GM10847 (cell line): ENCODE data around the gene PCK1.

Source experiments
- POLR2A ChIP-seq: IDR thresholded peaks from 2 replicates; pipeline ENCODE4 v1.6.1; 2011; ENCODE audit not compliant: insufficient read length; ENCODE audit errors: extremely low read depth

The PCK1 gene

GRCh38 chr20:57576617-57577550 is 16.0 kb downstream of the PCK1 start:
- no peak for TF ChIP-seq POLR2A

DNA sequence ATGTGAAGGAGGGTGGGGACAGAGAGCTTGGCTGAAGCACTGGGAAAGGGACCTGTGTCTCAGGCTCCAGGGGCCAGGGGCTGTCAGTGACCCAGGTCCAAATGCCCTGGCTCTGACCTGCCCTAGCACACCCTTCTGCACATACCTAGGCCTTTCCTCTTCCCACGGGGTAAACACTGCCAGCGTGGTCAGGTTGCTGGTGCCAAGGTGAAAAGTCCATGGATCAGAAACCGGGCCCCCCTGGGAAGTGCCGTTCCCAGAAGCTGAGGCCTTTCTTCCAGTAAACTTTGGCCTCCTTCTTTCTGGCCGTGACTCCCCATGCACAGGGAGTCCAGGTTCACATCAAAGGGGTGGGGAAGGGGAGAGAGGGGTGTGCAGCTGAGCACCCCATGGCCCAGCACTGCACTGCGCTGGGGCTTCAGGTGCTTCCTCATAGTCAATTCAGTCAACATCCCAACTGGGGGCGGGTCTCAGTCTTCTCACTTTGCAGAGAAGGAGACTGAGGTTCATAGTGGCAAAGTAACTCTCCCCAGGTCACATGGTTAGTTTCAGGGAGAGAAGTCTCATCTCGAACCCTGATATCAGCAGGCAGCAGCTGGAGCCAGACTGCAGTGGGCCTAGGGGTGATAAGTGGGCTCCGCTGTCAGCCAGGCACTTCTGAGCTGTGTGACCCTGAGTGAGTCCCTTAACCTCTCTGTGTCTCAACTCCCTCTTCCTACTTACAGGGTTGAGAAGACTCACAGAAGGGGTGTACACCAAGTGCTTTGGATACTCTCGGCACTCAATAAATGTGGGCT is 17.0 kb downstream of the PCK1 start:
- TF ChIP-seq POLR2A = no peak

GRCh38 chr20:57578476-57579165 is 17.7 kb downstream of the PCK1 start:
- no peak for TF ChIP-seq POLR2A

GRCh38 chr20:57579331-57579897 is 18.5 kb downstream of the PCK1 start:
- TF ChIP-seq POLR2A = no peak

- TF ChIP-seq POLR2A = no peak
Observed at GRCh38 chr20:57579898-57580447, 19.1 kb downstream of the PCK1 start.

GRCh38 chr20:57580478-57581201 is 19.7 kb downstream of the PCK1 start:
- TF ChIP-seq POLR2A = no peak

GRCh38 chr20:57581202-57582028 is 20.5 kb downstream of the PCK1 start:
- no peak for TF ChIP-seq POLR2A

GRCh38 chr20:57582029-57582378 is 21.1 kb downstream of the PCK1 start:
- no peak for TF ChIP-seq POLR2A

- no peak for TF ChIP-seq POLR2A
Observed at GRCh38 chr20:57582432-57583288, 21.8 kb downstream of the PCK1 start.

- no peak for TF ChIP-seq POLR2A
Observed at GRCh38 chr20:57583289-57584257, 22.7 kb downstream of the PCK1 start.

DNA sequence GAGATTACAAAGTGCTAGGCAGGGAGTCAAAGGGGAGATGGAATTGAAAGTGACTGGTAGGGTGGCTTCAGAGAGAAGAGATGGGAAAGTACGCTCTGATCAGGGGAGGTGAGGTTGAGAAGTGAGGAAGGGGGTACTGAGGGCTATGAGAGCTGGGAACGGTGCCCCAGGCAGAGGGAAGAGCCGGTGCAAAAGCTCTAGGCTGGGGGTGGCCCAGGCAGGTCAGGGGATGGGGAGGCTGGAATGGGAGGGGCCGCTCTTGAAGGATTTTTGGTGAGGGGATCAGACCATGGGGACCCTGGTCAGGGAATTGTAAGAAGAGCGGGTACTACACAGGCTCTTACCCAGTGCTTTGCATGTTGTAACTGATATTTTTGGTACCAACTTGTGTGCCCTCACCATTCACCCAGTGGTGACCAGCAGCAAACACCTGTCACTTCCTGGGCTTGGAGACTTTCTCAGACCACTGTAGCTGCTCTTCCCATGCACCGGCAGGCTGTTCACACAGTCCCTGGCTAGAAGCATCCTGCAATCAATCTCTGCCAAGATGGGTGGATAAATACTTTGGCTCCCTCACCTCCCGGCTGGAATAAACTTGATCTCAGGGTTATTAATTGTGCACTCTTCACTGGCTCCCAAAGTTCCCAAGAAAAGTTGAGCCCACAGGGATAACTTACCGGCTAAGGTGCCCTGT is 24.0 kb downstream of the PCK1 start:
- no peak for TF ChIP-seq POLR2A
